Measurements from ENCODE around the gene GABBR1. TPM values are rescaled to one million over a fixed set of nuclear protein-coding genes. Genes with fewer than 3 reads are reported as not detected.
A peak's percentile ranks its signal among the peaks of the same experiment; 100 is the strongest.

The GABBR1 gene
- total and polyA plus RNA-seq, 12 donors, result 10.2 to 41.3 (median 18.2) TPM

- ATAC-seq (no peak), DNase-seq (no peak)
- WGBS, 2 donors, result 71 to 73% methylated on average over 6 of the region's 6 CpGs
- TF ChIP-seq CTCF (IDR thresholded peaks at IDR 0.05), result no peak
- no peak within 1 kb of the TSS for H3K27ac ChIP-seq
- peaks cover 0 to 94% (median 40%) of the 10 kb centered on the region in 7 donors for H3K27me3 ChIP-seq
- intact Hi-C loops (cut with DNase I), result no loop called here
- peaks cover 0 to 6% (median 0%) of the 10 kb centered on the region in 9 donors for H3K4me1 ChIP-seq
- H3K9me3 ChIP-seq, result no peaks in the 10 kb centered on the region
- H3K4me3 ChIP-seq, result peak within 1 kb of the TSS in 1 of 10 donors; percentile 16
- no peaks in the 10 kb centered on the region for H3K36me3 ChIP-seq
These were observed 73.3 kb downstream of the GABBR1 start, which contains the start of gene UBD for GRCh38 chr6:29559524-29560287. UBD (minus strand) TSS chr6:29559732; CDS start chr6:29559701, 31 bp downstream.

GRCh38 chr6:29558439-29559079 lies 74.4 kb downstream of the GABBR1 start:
- WGBS, 2 donors, result 83 to 85% methylated on average over 22 of the region's 22 CpGs
- intact Hi-C loops (cut with DNase I), result no loop called here
- Histone ChIP-seq H3K27me3 (peaks cover 0 to 94% (median 46%) of the 10 kb centered on the region in 7 donors), H3K36me3 (no peaks in the 10 kb centered on the region), H3K27ac (no peak overlapping the region), H3K9me3 (no peaks in the 10 kb centered on the region), H3K4me1 (peaks cover 0 to 14% (median 5%) of the 10 kb centered on the region in 9 donors), H3K4me3 (peak overlapping the region in 1 of 10 donors; percentile 16)
- DNase-seq, result no peak
- TF ChIP-seq CTCF (IDR thresholded peaks at IDR 0.05), result no peak
- ATAC-seq, result no peak

- peaks cover 0 to 94% (median 55%) of the 10 kb centered on the region in 7 donors for H3K27me3 ChIP-seq
These were observed 75.7 kb downstream of the GABBR1 start for GRCh38 chr6:29557320-29557719.

More at GRCh38 chr6:29557320-29557719, 75.7 kb downstream of the GABBR1 start:
- ATAC-seq, result no peak
- no peak for TF ChIP-seq CTCF (IDR thresholded peaks at IDR 0.05)
- DNase-seq, result no peak
- H3K36me3 ChIP-seq, result no peaks in the 10 kb centered on the region
- H3K27ac ChIP-seq, result no peak overlapping the region
- intact Hi-C loops (cut with DNase I), result no loop called here
- H3K4me3 ChIP-seq, result peak overlapping the region in 1 of 10 donors; percentile 16
- no peaks in the 10 kb centered on the region for H3K9me3 ChIP-seq
- peaks cover 5 to 24% (median 14%) of the 10 kb centered on the region in 9 donors for H3K4me1 ChIP-seq
